ENCODE measurements around the gene SLC66A3. TPM values are rescaled to one million over a fixed set of nuclear protein-coding genes. Genes with fewer than 3 reads are reported as not detected.

SLC66A3 gene
- total RNA-seq, 1 donor from 2014 or later: 17.6 TPM

DNA sequence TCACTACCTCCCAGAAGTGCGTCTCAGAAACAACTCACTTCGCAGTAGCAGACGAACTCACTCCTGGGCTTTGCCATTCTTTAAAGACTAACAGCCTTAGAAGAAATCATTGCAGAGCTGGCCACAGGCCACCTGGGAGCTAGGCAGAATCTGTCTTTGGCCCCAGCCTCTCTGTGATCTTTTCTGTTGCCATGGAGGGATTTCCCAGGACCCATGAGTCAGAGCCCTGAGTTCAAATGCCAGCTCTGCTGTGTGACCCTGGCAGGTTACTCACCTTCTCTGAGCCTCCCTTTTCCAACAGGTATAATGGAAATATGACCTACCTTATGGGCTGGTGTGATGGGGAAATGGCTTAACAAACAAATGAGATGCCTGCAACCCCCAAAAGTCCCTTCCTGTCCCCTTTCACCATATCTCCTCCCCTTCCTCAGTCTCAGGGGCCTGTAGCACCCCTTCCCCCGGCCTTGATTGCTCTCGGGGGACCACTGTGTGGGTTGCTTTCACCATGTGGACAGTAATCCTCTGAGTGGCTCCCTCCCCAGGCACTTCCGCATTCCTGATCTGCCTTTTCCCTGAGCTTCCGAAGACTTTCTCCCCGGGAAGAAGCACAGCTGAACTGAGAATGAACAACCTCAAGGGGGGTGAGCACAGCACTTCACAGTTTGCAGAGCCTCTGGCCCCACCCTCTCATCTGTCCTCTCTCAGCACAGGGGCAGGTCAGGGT, 34.0 kb upstream of the SLC66A3 start:
- FAIRE-seq: no peak
- TF ChIP-seq, protein P1, sequence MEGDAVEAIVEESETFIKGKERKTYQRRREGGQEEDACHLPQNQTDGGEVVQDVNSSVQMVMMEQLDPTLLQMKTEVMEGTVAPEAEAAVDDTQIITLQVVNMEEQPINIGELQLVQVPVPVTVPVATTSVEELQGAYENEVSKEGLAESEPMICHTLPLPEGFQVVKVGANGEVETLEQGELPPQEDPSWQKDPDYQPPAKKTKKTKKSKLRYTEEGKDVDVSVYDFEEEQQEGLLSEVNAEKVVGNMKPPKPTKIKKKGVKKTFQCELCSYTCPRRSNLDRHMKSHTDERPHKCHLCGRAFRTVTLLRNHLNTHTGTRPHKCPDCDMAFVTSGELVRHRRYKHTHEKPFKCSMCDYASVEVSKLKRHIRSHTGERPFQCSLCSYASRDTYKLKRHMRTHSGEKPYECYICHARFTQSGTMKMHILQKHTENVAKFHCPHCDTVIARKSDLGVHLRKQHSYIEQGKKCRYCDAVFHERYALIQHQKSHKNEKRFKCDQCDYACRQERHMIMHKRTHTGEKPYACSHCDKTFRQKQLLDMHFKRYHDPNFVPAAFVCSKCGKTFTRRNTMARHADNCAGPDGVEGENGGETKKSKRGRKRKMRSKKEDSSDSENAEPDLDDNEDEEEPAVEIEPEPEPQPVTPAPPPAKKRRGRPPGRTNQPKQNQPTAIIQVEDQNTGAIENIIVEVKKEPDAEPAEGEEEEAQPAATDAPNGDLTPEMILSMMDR (IDR thresholded peaks at IDR 0.05; ENCODE audit: insufficient read depth, low read length, severe bottlenecking): no peak
- H3K27me3 ChIP-seq (ENCODE audit: control insufficient read depth, insufficient read depth, low read length): no peaks in the 10 kb centered on the region
- H3K4me3 ChIP-seq (ENCODE audit: low read depth, low read length): no peak overlapping the region
- no peaks in the 10 kb centered on the region for H3K36me3 ChIP-seq (ENCODE audit: control insufficient read depth, insufficient read depth, low read length)
- DNase-seq (ENCODE audit: low read depth): peak; percentile 8

DNA sequence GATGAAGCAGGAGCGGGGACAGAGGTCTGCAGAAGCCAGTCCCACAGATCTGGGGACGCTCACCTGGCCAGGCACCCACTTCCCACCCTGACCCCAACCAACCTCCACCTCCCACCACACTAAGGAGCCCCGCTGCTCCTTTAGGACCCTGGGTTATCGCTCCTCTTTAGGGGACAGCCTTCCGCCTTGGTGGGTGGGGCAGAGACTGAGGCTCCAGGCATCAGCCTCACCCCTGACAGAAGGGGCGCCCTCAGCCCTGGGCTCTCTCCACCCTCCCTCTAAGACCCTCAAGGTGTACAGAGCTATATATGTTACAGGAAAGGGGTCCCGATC, 33.5 kb upstream of the SLC66A3 start:
- Histone ChIP-seq H3K27me3 (ENCODE audit: control insufficient read depth, insufficient read depth, low read length) (no peaks in the 10 kb centered on the region), H3K36me3 (ENCODE audit: control insufficient read depth, insufficient read depth, low read length) (no peaks in the 10 kb centered on the region), H3K4me3 (ENCODE audit: low read depth, low read length) (no peak overlapping the region)
- TF ChIP-seq, protein P1 (IDR thresholded peaks at IDR 0.05; ENCODE audit: insufficient read depth, low read length, severe bottlenecking): no peak
- DNase-seq (ENCODE audit: low read depth) (no peak), FAIRE-seq (no peak)

DNA sequence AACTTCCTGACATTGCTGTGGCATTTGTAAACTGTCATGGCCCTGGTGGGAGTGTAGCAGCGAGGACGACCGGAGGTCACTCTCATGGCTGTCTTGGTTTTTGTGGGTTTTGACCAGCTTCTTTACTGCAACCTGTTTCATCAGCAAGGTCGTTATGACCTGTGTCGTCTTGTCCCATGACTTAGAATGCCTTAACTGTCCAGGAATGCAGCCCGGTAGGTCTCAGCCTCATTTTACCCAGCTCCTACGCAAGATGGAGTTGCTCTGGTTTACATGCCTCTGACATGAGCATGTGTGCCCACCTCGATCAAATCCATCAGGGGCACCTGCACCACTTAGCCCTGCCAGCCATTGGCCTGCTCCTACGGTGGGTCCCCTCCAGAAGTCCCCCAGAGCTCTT, 32.9 kb upstream of the SLC66A3 start:
- Histone ChIP-seq H3K36me3 (ENCODE audit: control insufficient read depth, insufficient read depth, low read length) (no peaks in the 10 kb centered on the region), H3K4me3 (ENCODE audit: low read depth, low read length) (no peak overlapping the region), H3K27me3 (ENCODE audit: control insufficient read depth, insufficient read depth, low read length) (no peaks in the 10 kb centered on the region)
- FAIRE-seq: no peak
- TF ChIP-seq, protein P1 (IDR thresholded peaks at IDR 0.05; ENCODE audit: insufficient read depth, low read length, severe bottlenecking): no peak
- DNase-seq (ENCODE audit: low read depth): peak; percentile 49

DNA sequence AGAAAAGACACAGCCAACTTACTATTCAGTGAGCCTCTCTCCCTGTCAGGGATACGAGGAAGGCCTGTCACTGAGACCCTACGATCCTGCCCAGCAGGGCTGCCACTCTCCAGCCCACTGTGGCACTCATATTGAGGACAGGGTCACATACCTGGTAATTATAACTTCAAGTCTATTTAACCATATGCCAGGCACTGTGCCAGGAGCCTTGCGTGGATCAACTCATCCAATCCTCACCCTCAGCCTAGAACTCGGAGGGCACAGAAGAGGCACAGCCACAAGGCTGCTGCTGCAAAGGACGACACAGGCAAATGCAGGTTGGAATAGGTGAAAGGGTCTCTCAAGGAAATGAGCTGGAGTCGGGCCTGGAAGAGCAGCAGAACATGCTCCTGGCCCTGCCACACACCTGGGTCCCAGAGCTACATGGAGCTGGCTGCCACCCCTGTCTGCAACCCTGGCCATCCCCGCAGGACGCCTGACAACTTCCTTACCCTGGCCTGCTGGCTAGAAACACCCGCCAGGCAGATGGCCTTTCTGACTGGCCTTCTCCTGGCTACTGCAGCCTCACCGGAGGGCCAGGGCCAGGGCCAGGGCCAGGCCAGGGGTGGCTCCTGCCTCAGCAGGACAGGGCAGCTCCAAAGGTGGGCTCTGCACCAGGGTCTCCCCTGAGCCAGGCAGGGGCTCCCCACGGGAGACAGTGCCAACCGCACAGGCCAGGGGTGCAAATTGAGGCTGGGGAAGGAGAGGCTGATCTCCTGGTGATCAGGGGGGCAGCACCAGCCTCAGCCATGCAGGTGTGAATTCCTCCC, 32.1 kb upstream of the SLC66A3 start:
- H3K36me3 ChIP-seq (ENCODE audit: control insufficient read depth, insufficient read depth, low read length): no peaks in the 10 kb centered on the region

DNA sequence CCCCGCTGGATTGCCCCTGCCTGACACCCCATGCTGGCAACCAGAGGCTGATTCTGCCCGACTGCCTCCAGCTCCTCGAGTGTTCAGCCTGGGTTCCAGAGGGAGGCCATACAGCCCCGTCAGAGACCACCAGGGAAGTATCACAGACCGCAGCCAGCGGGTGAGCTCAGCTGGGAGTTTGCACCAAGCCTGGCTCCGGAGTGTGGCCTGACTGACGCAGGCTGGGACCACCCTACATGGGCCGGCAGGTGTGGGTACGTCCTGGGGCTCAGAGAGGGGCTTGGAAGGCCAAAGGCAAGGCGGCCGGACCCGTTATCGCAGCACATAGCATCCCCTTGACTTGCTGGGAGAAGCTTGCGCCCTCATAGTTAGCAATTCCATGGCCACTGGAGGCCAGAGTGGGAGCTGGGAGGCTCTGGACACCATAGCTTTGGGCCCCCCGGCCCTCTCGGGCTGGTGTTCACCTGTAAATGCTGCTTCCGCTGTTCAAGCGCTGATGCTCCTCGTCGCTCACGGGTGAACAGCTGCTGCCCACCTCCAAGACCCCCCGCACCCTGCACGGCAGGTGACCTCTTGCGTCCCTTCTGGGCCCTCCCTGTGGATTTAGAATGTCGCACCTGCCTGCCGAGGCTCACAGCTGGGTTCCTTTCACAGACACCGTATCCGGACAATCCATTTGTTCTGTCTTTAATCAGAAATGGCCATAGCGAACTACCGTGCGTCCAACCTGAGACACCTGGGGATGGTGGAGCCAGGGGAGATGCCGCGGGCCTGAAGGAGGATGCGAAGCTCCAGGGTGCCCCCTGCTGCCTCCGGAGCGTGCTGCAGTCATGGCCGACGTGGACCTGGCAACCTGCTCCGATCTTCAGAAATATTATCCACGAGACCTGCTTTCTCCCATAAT, 31.2 kb upstream of the SLC66A3 start:
- FAIRE-seq: no peak
- H3K4me3 ChIP-seq (ENCODE audit: low read depth, low read length): no peak overlapping the region
- TF ChIP-seq, protein P1 (IDR thresholded peaks at IDR 0.05; ENCODE audit: insufficient read depth, low read length, severe bottlenecking): peak; percentile 95
- peak; percentile 47 for DNase-seq (ENCODE audit: low read depth)
- H3K27me3 ChIP-seq (ENCODE audit: control insufficient read depth, insufficient read depth, low read length): no peaks in the 10 kb centered on the region
- no peaks in the 10 kb centered on the region for H3K36me3 ChIP-seq (ENCODE audit: control insufficient read depth, insufficient read depth, low read length)

More for the DNA sequence above, 32.1 kb upstream of the SLC66A3 start:
- Histone ChIP-seq H3K4me3 (ENCODE audit: low read depth, low read length) (no peak overlapping the region), H3K27me3 (ENCODE audit: control insufficient read depth, insufficient read depth, low read length) (no peaks in the 10 kb centered on the region)
- TF ChIP-seq, protein P1 (IDR thresholded peaks at IDR 0.05; ENCODE audit: insufficient read depth, low read length, severe bottlenecking): no peak
- DNase-seq (ENCODE audit: low read depth): no peak
- FAIRE-seq: no peak

All from bronchial epithelial cell (primary cell).